GM23338 (cell line): ENCODE results near the gene MTF1. TPM values are rescaled to one million over a fixed set of nuclear protein-coding genes. Genes with fewer than 3 reads are reported as not detected.

ENCODE experiments used
- ATAC-seq: fragments of 200-7000 bp; cut with Tn5 transposase; 3 replicates; pipeline ENCODE4 v1.9.1; 2020
- DNase-seq: peaks from one replicate; pipeline ENCODE4 v3.0.0-alpha.2; 2015; ENCODE audit warnings: low spot score
- H2AFZ ChIP-seq: fragments of 200-600 bp; sonication (generic); 2 replicates; pipeline ENCODE4 v1.8.0; 2016; ENCODE audit warnings: antibody characterized with exemption, mild to moderate bottlenecking, moderate library complexity
- H3F3A ChIP-seq: fragments of 200-600 bp; sonication (generic); replicated peaks from 2 replicates; pipeline ENCODE4 v1.8.0; 2017; ENCODE audit warnings: antibody characterized with exemption, mixed run types, low read depth
- H3K27ac ChIP-seq: fragments of 200-600 bp; sonication (generic); 2 replicates; pipeline ENCODE4 v1.6.1; 2016; ENCODE audit warnings: low read depth
- H3K27me3 ChIP-seq: fragments of 200-600 bp; sonication (generic); 2 replicates; pipeline ENCODE4 v1.8.0; 2016; ENCODE audit warnings: mild to moderate bottlenecking, mixed run types, moderate library complexity; ENCODE audit not compliant: insufficient read depth
- H3K36me3 ChIP-seq: fragments of 200-600 bp; sonication (generic); 2 replicates; pipeline ENCODE4 v1.8.0; 2016; ENCODE audit warnings: mild to moderate bottlenecking; ENCODE audit not compliant: insufficient read depth
- H3K4me1 ChIP-seq: fragments of 200-600 bp; sonication (generic); 2 replicates; pipeline ENCODE4 v1.8.0; 2016; ENCODE audit warnings: mild to moderate bottlenecking, moderate library complexity; ENCODE audit not compliant: insufficient read depth
- H3K4me2 ChIP-seq: fragments of 200-600 bp; sonication (generic); 2 replicates; pipeline ENCODE4 v1.7.1; 2017; ENCODE audit warnings: mixed run types
- H3K4me3 ChIP-seq: fragments of 200-600 bp; sonication (generic); 2 replicates; pipeline ENCODE4 v1.6.1; 2016; ENCODE audit warnings: mixed run types
- H3K79me2 ChIP-seq: fragments of 200-600 bp; sonication (generic); replicated peaks from 2 replicates; pipeline ENCODE4 v1.8.0; 2017; ENCODE audit warnings: mild to moderate bottlenecking; ENCODE audit not compliant: insufficient read depth
- H3K9me2 ChIP-seq: fragments of 200-600 bp; sonication (generic); 2 replicates; pipeline ENCODE4 v1.8.0; 2017; ENCODE audit not compliant: insufficient read depth
- H4K20me1 ChIP-seq: fragments of 200-600 bp; sonication (generic); replicated peaks from 2 replicates; pipeline ENCODE4 v1.8.0; 2017; ENCODE audit warnings: mild to moderate bottlenecking; ENCODE audit not compliant: insufficient read depth
- H3K27ac Mint-ChIP-seq: 2 replicates; pipeline ENCODE4 v1.8.0; 2020; ENCODE audit warnings: inconsistent platforms, mild to moderate bottlenecking, moderate library complexity, mixed read lengths
- H3K27me3 Mint-ChIP-seq: 3 replicates; pipeline ENCODE4 v1.8.0; 2022; ENCODE audit warnings: low read depth, mild to moderate bottlenecking, moderate library complexity, mixed read lengths, inconsistent platforms; ENCODE audit not compliant: insufficient read depth, poor library complexity
- H3K36me3 Mint-ChIP-seq: 3 replicates; pipeline ENCODE4 v1.8.0; 2021; ENCODE audit warnings: low read depth, mild to moderate bottlenecking, inconsistent platforms, moderate library complexity, mixed read lengths
- H3K4me1 Mint-ChIP-seq: 3 replicates; pipeline ENCODE4 v1.8.0; 2020; ENCODE audit warnings: mild to moderate bottlenecking, inconsistent platforms, mixed read lengths
- H3K4me3 Mint-ChIP-seq: 3 replicates; pipeline ENCODE4 v1.8.0; 2021; ENCODE audit warnings: moderate library complexity, mild to moderate bottlenecking, inconsistent platforms, mixed read lengths
- H3K9me3 Mint-ChIP-seq: 3 replicates; pipeline ENCODE4 v1.8.0; 2020; ENCODE audit warnings: moderate library complexity, mild to moderate bottlenecking, inconsistent platforms, mixed read lengths
- EZH2phosphoT487 ChIP-seq: fragments of 200-600 bp; sonication (generic); IDR thresholded peaks from one replicate; pipeline ENCODE4 v1.8.1; 2018; ENCODE audit warnings: antibody characterized with exemption; ENCODE audit not compliant: unreplicated experiment
- JUNB ChIP-seq: IDR thresholded peaks from one replicate; pipeline ENCODE4 v1.6.1; 2016; ENCODE audit warnings: antibody characterized with exemption; ENCODE audit not compliant: unreplicated experiment
- STAT1 ChIP-seq: IDR thresholded peaks from one replicate; pipeline ENCODE4 v1.6.1; 2016; ENCODE audit warnings: antibody characterized with exemption; ENCODE audit not compliant: unreplicated experiment
- ZNF114 ChIP-seq: fragments of 250-450 bp; sonication (Bioruptor Pico); IDR thresholded peaks from 2 replicates; pipeline ENCODE4 v1.5.0; 2020; ENCODE audit warnings: mild to moderate bottlenecking, moderate library complexity
- ZNF331 ChIP-seq: fragments of 250-450 bp; sonication (Bioruptor Pico); IDR thresholded peaks from 2 replicates; pipeline ENCODE4 v1.5.0; 2020; ENCODE audit warnings: low read depth, mild to moderate bottlenecking, moderate library complexity
- polyA plus RNA-seq: library from polyadenylated mRNA; unstranded; fragments of >200 nt; fragmentation: Nextera tagmentation; extraction: Ambion mirVana; gene quantifications from 2 replicates; pipeline ENCODE4 v1.2.1, GENCODE V29; 2016
- total RNA-seq: library from RNA; depleted of rRNA; stranded (reverse); fragments of >200 nt; shearing (Covaris generic); gene quantifications from 2 replicates; pipeline ENCODE4 v1.2.3, GENCODE V29; 2014
- TF ChIP-seq, protein P1 (sequence below): fragments of 250-450 bp; sonication (Bioruptor Pico); IDR thresholded peaks from 2 replicates; pipeline ENCODE4 v1.5.0; 2020; ENCODE audit warnings: mild to moderate bottlenecking, moderate library complexity
- TF ChIP-seq, protein P2 (sequence below): IDR thresholded peaks from one replicate; pipeline ENCODE4 v1.6.1; 2018; ENCODE audit warnings: antibody characterized with exemption; ENCODE audit not compliant: unreplicated experiment
- TF ChIP-seq, protein P3 (sequence below): IDR thresholded peaks from 2 replicates; pipeline ENCODE4 v1.6.1; 2016; ENCODE audit warnings: antibody characterized with exemption

MTF1 gene
- total and polyA plus RNA-seq, 2 experiments from 2014 or later = 4.5 to 5.6 TPM

DNA sequence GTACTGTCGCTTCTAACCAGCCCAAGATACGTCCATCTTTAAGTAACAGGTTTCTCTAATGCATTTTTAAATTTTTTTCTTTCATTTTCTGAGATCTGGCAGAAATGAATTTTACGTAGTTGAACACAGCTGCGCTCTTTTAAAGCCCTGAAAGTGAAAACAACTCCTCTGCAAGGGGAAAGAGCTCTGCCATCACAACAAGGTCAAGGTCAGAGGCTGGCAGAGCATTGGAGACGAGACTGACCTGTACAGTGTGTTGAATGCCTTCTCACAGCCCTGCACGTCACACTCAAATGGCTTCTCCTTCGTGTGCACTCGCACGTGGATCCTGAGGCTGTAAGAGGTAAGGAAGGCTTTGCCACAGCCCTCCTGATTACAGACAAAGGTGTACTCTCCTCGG lies 19.7 kb downstream of the MTF1 start (continued):
- TF ChIP-seq JUNB = no peak

DNA sequence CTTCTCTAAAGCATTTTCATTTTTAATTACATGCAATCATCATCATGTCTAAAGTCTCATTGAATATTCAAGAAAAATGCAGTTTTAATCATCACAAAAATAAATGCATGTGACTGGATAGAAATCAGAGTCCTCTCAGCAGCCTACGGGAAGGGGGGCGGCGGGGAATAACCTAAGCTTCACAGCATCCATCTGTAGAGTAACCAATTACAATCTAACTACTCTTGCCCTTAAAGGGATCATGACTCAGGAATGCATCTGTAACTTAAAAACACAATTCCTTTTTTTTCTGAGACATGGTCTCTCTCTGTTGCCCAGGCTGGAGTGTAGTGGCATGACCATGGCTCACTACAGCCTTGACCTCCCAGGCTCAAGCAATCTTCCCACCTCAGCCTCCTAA lies 22.6 kb downstream of the MTF1 start:
- Histone ChIP-seq H3K79me2 (no peaks in the 10 kb centered on the region), H3K36me3 (peaks cover 40% of the 10 kb centered on the region), H3K9me2 (no peaks in the 10 kb centered on the region), H3K4me3 (no peak overlapping the region), H3K4me2 (no peak overlapping the region), H3K4me1 (no peaks in the 10 kb centered on the region), H2AFZ (no peak overlapping the region), H4K20me1 (peaks cover 3% of the 10 kb centered on the region; the same call in 1 of the 2 replicates), H3K27ac (no peak overlapping the region), H3K27me3 (no peaks in the 10 kb centered on the region), H3F3A (no peaks in the 10 kb centered on the region)
- no peak for DNase-seq
- TF ChIP-seq, protein P1, sequence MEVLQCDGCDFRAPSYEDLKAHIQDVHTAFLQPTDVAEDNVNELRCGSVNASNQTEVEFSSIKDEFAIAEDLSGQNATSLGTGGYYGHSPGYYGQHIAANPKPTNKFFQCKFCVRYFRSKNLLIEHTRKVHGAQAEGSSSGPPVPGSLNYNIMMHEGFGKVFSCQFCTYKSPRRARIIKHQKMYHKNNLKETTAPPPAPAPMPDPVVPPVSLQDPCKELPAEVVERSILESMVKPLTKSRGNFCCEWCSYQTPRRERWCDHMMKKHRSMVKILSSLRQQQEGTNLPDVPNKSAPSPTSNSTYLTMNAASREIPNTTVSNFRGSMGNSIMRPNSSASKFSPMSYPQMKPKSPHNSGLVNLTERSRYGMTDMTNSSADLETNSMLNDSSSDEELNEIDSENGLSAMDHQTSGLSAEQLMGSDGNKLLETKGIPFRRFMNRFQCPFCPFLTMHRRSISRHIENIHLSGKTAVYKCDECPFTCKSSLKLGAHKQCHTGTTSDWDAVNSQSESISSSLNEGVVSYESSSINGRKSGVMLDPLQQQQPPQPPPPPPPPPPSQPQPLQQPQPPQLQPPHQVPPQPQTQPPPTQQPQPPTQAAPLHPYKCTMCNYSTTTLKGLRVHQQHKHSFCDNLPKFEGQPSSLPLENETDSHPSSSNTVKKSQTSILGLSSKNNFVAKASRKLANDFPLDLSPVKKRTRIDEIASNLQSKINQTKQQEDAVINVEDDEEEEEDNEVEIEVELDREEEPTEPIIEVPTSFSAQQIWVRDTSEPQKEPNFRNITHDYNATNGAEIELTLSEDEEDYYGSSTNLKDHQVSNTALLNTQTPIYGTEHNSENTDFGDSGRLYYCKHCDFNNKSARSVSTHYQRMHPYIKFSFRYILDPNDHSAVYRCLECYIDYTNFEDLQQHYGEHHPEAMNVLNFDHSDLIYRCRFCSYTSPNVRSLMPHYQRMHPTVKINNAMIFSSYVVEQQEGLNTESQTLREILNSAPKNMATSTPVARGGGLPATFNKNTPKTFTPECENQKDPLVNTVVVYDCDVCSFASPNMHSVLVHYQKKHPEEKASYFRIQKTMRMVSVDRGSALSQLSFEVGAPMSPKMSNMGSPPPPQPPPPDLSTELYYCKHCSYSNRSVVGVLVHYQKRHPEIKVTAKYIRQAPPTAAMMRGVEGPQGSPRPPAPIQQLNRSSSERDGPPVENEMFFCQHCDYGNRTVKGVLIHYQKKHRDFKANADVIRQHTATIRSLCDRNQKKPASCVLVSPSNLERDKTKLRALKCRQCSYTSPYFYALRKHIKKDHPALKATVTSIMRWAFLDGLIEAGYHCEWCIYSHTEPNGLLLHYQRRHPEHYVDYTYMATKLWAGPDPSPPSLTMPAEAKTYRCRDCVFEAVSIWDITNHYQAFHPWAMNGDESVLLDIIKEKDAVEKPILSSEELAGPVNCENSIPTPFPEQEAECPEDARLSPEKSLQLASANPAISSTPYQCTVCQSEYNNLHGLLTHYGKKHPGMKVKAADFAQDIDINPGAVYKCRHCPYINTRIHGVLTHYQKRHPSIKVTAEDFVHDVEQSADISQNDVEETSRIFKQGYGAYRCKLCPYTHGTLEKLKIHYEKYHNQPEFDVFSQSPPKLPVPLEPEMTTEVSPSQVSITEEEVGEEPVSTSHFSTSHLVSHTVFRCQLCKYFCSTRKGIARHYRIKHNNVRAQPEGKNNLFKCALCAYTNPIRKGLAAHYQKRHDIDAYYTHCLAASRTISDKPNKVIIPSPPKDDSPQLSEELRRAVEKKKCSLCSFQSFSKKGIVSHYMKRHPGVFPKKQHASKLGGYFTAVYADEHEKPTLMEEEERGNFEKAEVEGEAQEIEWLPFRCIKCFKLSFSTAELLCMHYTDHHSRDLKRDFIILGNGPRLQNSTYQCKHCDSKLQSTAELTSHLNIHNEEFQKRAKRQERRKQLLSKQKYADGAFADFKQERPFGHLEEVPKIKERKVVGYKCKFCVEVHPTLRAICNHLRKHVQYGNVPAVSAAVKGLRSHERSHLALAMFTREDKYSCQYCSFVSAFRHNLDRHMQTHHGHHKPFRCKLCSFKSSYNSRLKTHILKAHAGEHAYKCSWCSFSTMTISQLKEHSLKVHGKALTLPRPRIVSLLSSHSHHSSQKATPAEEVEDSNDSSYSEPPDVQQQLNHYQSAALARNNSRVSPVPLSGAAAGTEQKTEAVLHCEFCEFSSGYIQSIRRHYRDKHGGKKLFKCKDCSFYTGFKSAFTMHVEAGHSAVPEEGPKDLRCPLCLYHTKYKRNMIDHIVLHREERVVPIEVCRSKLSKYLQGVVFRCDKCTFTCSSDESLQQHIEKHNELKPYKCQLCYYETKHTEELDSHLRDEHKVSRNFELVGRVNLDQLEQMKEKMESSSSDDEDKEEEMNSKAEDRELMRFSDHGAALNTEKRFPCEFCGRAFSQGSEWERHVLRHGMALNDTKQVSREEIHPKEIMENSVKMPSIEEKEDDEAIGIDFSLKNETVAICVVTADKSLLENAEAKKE (CRISPR knock-in tag) = no peak
- TF ChIP-seq STAT1 = no peak
- TF ChIP-seq, protein P2, sequence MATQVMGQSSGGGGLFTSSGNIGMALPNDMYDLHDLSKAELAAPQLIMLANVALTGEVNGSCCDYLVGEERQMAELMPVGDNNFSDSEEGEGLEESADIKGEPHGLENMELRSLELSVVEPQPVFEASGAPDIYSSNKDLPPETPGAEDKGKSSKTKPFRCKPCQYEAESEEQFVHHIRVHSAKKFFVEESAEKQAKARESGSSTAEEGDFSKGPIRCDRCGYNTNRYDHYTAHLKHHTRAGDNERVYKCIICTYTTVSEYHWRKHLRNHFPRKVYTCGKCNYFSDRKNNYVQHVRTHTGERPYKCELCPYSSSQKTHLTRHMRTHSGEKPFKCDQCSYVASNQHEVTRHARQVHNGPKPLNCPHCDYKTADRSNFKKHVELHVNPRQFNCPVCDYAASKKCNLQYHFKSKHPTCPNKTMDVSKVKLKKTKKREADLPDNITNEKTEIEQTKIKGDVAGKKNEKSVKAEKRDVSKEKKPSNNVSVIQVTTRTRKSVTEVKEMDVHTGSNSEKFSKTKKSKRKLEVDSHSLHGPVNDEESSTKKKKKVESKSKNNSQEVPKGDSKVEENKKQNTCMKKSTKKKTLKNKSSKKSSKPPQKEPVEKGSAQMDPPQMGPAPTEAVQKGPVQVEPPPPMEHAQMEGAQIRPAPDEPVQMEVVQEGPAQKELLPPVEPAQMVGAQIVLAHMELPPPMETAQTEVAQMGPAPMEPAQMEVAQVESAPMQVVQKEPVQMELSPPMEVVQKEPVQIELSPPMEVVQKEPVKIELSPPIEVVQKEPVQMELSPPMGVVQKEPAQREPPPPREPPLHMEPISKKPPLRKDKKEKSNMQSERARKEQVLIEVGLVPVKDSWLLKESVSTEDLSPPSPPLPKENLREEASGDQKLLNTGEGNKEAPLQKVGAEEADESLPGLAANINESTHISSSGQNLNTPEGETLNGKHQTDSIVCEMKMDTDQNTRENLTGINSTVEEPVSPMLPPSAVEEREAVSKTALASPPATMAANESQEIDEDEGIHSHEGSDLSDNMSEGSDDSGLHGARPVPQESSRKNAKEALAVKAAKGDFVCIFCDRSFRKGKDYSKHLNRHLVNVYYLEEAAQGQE = no peak
- TF ChIP-seq ZNF114 (CRISPR knock-in tag) = no peak
- no peak for TF ChIP-seq EZH2phosphoT487
- TF ChIP-seq ZNF331 = no peak
- TF ChIP-seq, protein P3, sequence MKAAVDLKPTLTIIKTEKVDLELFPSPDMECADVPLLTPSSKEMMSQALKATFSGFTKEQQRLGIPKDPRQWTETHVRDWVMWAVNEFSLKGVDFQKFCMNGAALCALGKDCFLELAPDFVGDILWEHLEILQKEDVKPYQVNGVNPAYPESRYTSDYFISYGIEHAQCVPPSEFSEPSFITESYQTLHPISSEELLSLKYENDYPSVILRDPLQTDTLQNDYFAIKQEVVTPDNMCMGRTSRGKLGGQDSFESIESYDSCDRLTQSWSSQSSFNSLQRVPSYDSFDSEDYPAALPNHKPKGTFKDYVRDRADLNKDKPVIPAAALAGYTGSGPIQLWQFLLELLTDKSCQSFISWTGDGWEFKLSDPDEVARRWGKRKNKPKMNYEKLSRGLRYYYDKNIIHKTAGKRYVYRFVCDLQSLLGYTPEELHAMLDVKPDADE = no peak
- H3K4me3 Mint-ChIP-seq = no peak overlapping the region
- peaks cover 46% of the 10 kb centered on the region for H3K36me3 Mint-ChIP-seq
- no peaks in the 10 kb centered on the region for H3K9me3 Mint-ChIP-seq
- no peak for ATAC-seq
- H3K27ac Mint-ChIP-seq = no peak overlapping the region
- H3K4me1 Mint-ChIP-seq = no peaks in the 10 kb centered on the region
- H3K27me3 Mint-ChIP-seq = no peaks in the 10 kb centered on the region
